ENCODE results near the gene LIME1. TPM values are rescaled to one million over a fixed set of nuclear protein-coding genes. Genes with fewer than 3 reads are reported as not detected.

The LIME1 gene
- total RNA-seq, 1 experiment from 2014 or later: 13.5 TPM

DNA sequence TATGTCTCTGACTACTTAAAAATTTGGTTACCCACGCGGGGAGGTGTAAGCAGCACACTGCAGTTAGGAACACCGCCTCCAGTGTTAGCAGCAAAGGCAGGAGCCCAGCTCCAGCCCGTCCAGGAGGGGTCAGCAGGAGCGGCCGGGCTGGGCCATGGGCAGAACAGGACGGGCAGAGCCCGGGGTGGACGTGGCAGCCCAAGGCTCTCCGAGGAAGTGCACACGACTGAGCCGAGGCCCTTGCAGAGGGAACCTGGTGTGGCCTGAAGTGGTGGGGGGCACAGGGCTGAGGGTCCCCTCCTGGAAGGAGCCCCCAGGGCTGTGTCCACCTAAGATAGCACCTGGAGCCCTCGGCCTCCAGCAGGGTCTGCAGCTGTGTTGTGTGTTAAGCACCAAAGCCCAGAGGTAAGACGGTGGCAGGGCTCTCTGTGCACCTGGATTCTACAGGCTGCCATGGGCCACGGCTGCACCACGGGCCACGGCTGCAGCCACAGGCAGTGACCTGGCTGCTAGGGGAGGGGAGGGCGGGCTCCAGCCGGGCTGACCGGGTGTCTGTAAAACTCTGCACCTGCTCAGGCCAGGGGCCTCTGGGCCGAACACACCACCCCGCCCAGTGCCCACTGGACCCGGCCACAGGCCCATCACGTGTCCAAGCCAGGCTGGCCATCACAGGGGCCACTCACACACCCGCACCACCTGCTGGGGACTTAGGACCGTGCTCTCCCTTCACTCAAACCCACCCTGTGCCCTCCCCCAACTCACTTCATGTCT is 9.7 kb downstream of the LIME1 start:
- Histone ChIP-seq H4K5ac (ENCODE audit: insufficient read length, low read depth, low read length) (no peak overlapping the region), H2BK5ac (ENCODE audit: insufficient read length, low read length) (no peak overlapping the region), H3K27ac (ENCODE audit: insufficient read length, low read depth, low read length) (no peak overlapping the region), H4K91ac (ENCODE audit: insufficient read length, low read depth, low read length) (no peak overlapping the region), H2BK120ac (ENCODE audit: low read depth, low read length, poor library complexity, severe bottlenecking) (no peak overlapping the region), H2AFZ (ENCODE audit: low read length) (no peak overlapping the region), H3K4me1 (ENCODE audit: insufficient read depth, low read length) (no peaks in the 10 kb centered on the region; the same call in 1 of the 2 replicates), H3K27me3 (ENCODE audit: insufficient read depth, low read length) (no peaks in the 10 kb centered on the region), H2BK15ac (ENCODE audit: low read depth, low read length) (no peak overlapping the region), H2AK5ac (ENCODE audit: insufficient read length, low read length) (no peak overlapping the region), H3K9me3 (ENCODE audit: control insufficient read depth, low read depth, low read length) (no peaks in the 10 kb centered on the region), H3K56ac (ENCODE audit: insufficient read length, low read depth, low read length) (no peak overlapping the region), H3K4ac (ENCODE audit: low read depth, low read length) (no peak overlapping the region), H3K79me2 (ENCODE audit: insufficient read depth, low read length) (no peaks in the 10 kb centered on the region), H3K4me2 (ENCODE audit: insufficient read depth, insufficient read length, low read length) (no peak overlapping the region), H4K8ac (replicated peaks; ENCODE audit: insufficient read length, low read depth, low read length) (no peak overlapping the region), H3T11ph (ENCODE audit: low read length) (no peak overlapping the region), H3K23ac (ENCODE audit: insufficient read length, low read depth, low read length) (no peak overlapping the region), H2BK20ac (ENCODE audit: low read depth, low read length, poor library complexity, severe bottlenecking) (no peak overlapping the region), H3K18ac (ENCODE audit: insufficient read length, low read depth, low read length) (no peak overlapping the region), H3K14ac (ENCODE audit: insufficient read depth, low read length) (no peak overlapping the region), H4K20me1 (ENCODE audit: control insufficient read depth, insufficient read depth, insufficient read length) (no peaks in the 10 kb centered on the region), H3K9ac (ENCODE audit: extremely low read depth, insufficient read length, low read length) (no peak overlapping the region), H3K23me2 (ENCODE audit: insufficient read length, low read depth, low read length, poor library complexity, severe bottlenecking) (no peaks in the 10 kb centered on the region), H3K79me1 (ENCODE audit: insufficient read depth, low read depth, low read length, poor library complexity, severe bottlenecking) (no peaks in the 10 kb centered on the region), H2BK12ac (ENCODE audit: insufficient read length, low read depth, low read length) (no peak overlapping the region)
- Mint-ChIP-seq H3K27ac (peak overlapping the region in 1 of 3 experiments; percentile 50; a peak in 2 of 7 replicates), H3K9me3 (no peaks in the 10 kb centered on the region), H3K4me3 (no peak overlapping the region), H3K4me1 (peaks cover under 1 to 3% of the 10 kb centered on the region in 2 experiments; a peak in 3 of 4 replicates), H3K36me3 (ENCODE audit: insufficient read depth in 1 of 3, low read depth in 3 of 3) (peaks cover 0 to 14% (median 14%) of the 10 kb centered on the region in 3 experiments; a peak in 4 of 7 replicates), H3K27me3 (ENCODE audit: low read depth) (no peaks in the 10 kb centered on the region)
- TF ChIP-seq, protein P1, sequence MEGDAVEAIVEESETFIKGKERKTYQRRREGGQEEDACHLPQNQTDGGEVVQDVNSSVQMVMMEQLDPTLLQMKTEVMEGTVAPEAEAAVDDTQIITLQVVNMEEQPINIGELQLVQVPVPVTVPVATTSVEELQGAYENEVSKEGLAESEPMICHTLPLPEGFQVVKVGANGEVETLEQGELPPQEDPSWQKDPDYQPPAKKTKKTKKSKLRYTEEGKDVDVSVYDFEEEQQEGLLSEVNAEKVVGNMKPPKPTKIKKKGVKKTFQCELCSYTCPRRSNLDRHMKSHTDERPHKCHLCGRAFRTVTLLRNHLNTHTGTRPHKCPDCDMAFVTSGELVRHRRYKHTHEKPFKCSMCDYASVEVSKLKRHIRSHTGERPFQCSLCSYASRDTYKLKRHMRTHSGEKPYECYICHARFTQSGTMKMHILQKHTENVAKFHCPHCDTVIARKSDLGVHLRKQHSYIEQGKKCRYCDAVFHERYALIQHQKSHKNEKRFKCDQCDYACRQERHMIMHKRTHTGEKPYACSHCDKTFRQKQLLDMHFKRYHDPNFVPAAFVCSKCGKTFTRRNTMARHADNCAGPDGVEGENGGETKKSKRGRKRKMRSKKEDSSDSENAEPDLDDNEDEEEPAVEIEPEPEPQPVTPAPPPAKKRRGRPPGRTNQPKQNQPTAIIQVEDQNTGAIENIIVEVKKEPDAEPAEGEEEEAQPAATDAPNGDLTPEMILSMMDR (conservative IDR thresholded peaks at IDR 0.05): no peak
- WGBS (ENCODE audit: extremely low coverage, insufficient read length, low lambda C conversion rate): no CpG with 5 or more reads among the region's 26 CpGs
- DNase-seq: no peak
